Fibroblast of gingiva (primary cell): Measurements from ENCODE around the gene C2CD5.

Source experiments
- DNase-seq: peaks from one replicate; pipeline ENCODE4 v3.0.0-alpha.2; 2011; ENCODE audit warnings: low read depth

The C2CD5 gene

DNA sequence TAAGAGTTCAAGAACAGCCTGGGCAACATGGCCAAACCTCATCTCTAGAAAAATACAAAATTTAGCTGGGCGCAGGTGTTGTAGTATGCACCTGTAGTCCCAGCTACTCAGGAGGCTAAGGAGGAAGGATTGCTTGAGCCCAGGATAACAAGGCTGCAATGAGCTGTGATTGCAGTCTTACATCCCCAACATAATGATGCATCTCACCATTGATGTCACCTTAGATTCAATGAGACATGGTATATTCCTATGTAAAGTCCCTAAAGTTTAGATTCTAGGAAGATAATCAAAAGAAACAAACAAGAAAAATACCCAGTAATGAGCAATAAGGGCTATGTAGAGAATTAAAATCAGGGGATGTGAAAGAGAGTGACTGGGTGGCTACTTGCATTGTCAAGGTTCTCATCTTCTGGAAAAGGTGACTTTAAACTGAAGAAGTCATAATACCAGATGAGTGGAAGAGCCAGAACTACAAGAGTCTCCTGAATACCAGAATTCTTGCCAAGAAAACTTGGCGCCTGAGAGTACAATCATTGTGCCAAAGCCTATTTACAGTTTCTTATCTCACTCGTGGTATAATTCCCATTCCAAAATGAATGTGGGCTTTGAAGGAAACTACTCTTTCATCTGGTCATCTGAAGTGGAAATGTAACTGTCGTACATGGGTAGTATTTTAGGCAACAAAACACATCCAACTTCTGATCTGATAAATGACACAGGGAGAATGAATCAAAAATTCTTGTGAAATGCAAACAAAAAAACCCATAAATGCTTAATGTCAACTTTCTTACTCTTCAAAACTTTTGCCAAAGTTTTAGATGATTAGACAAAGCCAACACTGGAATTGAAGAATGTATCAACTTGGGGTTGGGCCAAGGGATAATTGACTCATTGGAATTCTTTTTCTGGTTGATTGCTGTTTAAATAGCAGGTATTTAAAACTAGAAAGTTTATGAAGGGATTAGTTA lies 128.7 kb downstream of the C2CD5 start:
- DNase-seq: no peak

DNA sequence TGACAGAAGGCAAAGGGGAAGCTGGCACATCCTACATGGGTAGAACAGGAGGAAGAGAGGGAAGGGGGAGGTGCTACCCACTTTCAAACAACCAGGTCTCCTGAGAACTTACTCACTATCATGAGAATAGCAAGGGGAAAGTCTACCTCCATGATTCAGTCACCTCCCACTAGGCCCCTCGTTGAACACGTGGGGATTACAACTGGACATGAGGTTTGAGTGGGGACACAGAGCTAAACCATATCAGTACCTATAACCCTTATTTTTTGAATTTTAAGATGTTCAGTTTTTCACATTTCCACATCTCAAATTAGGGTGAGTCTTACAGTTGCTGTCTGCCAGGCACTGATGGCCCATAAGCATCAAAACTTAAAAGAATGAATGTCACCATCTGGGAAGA lies 129.6 kb downstream of the C2CD5 start:
- DNase-seq: no peak

DNA sequence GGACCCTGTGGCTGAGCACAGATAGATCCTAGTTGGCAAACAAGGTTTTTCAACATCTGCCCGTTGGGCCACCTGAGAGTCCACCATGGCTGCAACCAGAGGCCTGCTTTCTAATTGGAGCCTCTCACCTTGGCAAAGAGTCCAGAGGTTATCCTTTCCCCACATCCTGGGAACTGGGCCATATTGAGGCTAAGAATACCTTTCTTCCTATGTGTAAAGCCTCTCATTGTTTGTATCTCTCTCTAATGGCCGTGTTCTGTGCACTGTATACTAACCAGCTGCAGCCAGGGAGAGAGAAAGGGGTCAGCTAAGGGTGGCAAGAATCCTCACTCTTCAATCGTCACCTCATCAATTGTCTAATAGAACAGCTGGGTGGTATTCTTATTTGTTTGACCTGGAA lies 130.8 kb downstream of the C2CD5 start:
- no peak for DNase-seq

DNA sequence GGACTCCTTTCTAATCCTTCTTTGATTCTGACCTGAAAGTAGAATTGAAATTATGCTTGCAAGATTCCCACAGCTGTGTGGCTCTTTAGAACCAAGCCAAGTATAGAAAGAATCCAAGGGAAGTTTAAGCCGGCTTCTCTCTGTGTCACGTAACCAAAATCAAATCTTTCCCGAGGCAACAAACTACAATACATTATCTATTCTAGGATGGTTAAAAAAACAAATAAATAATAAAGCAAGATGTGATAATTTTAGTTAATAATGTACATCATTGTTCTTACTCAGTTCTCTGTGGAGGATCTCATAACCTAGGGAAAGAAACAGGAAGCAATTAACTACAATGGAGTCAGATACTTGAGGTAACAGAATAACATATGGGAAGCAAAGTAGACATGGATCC lies 131.8 kb downstream of the C2CD5 start:
- DNase-seq: no peak

DNA sequence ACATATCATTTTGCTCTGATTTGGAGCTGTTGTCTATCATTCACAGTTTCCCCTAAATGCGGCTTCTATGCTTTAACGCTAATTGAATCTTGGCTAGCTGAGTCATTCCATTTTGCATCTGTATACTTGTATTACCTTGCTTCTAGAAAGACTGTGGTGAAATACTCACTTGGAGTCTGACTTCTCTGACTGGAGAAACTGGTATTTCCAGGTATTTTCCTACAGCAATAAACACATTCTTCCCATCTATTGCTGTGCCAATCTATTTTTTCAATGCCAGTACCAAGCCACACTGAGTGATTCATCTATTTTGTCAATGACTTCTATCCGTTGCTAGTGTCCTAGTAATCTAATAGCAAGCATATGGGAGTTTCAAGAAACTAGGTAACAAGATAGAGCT lies 133.9 kb downstream of the C2CD5 start:
- DNase-seq: no peak

DNA sequence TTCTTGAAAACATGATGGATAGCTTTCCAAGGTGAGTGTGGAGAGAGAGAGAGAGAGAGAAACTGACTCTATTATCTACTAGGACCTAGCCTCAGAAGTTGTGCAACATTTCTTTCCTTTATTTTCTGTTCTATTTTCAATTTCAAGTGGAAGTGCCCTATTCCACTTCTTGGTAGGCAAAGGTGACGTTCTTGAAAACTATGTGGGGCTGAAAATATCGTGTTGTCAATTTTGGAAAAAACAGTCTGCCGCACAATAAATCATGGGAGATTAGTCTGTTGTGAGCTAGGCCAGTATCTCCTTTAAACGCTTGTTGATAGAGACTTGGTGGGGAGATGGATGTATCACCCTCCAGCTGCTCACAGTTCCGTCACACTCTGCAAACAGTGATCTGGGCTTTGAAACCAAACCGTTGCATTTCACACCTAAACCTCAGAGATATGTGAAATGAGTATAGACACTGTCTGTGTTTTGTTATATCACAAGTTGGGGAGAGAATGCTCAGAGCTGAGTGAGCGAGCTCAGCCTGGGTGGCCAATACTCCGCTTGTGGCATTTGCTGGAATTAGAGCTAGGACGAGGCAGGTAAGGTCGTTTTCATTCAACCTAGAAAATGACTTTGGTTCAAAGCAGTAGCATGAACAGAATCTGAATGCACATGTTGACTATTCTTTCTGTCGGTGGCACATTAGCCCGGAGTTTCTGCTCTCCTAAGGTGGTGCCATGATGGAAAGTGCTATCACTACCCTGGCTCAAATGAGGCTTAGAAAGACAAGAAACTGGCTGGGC lies 134.8 kb downstream of the C2CD5 start:
- DNase-seq: no peak

DNA sequence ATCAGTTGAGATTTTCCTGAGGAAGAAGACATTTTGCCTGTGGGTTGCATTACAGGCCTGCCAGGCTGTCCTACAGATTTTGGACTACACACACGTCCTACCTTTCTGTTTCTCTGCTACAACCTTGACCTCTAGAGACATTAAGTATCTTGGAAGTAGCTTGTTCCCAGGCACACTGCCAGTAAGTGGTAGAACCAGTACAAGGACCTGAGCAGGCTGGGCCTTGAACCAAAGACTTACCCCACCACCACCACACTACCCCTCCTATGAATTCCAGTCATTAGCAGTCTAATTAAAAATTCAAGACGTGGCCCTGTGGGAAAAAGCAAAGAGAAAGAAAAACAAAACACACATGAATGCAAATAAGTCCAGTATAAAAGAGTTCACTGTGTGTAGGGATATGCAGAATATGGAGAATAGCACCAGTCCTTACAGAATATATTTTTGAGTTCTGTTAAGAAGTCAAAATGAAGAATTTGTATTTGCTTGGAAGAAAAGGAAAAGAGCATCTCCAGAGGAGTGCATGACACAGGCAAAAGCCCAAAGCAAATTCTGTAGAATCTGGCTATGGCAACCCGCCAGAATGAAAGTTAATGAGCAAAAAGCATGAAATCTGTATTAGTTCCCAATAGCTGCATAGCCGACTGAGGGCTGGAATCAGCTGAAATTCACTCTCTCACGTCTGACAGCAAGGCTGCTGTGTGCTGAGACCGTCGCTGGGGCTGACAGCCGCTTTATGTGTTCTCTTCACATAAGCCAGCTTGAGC lies 135.5 kb downstream of the C2CD5 start:
- no peak for DNase-seq

DNA sequence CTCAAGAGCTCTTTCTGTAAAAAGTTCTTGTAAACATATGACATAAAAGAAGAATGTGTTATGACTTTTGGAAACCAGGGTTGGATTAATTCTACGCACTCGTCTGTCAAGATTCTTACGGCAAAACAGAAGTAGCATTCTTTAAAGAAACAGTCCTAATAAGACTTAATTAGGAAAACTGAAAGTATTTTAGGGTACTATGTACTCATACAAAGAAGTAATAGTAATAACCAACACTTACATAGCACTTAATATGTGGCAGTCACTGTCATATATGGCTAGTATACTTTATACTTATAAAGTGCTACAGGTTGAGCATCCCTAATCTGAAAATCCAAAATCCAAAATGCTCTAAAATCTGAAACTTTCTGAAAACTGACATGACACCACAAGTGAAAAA lies 136.9 kb downstream of the C2CD5 start:
- no peak for DNase-seq

DNA sequence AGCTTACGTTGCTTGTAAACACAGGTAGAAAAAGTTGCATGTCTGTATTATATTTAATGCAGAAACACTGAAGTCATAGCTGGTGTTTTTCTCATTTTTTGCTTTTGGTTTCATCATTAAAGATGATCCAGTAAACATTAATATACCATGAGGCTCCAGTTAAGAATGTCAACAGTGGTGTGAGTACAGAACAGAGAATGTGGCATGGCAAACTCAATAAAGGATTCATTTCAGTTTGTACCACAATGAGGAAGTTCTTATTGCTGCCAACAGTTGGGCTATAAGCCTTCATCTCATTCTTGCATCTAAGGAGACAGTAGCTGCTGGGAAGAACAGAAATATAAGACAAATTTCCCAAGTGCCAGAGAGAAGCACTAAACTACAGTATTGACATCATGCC lies 137.7 kb downstream of the C2CD5 start:
- peak; percentile 40 for DNase-seq

DNA sequence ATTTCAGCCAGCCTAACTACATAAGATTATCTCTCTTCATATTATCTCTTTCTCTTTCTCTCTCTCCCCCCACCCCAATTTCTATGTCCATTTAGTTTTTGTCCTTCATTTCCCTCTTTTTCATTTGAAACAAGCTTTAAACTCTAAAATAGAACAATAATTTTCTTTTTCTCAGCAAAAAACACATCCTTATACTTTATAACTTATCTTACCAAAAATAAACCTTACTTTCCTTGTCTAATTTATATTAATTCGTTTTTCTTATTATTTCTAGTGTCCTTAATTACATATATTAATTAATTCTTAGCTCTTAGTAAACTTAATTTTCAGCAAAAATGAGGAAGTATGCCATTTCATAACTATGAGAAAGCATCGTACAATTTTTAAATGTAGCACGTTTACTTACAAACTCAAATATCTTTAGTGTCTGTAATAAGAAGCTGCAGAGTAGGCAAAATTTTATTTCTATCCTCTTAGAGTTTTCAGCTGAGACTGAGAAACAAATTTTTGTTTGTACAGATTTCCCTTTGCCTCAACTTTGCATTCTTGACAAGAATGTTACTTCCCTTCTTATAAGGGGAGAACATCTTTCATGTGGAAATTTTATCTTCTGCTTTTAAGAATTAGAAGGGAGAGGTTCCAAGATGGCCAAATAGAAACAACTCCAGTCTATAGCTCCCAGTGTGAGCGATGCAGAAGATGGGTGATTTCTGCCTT lies 144.7 kb downstream of the C2CD5 start:
- no peak for DNase-seq
